Activated CD8-positive, alpha-beta memory T cell treated with anti-CD3 and anti-CD28 coated beads for 4 hours (primary cell): Measurements from ENCODE around the gene NFX1.
"Not testable (repeated sequence)": the region's sequence is repeated elsewhere in the genome, so short reads cannot be mapped to it uniquely, and the experiment has no call there.

Experiments
- DNase-seq, 2 donors: peaks; one replicate each; pipeline ENCODE4 v3.0.0-alpha.2; 2020; ENCODE audit warnings: low read depth in 2 of 2

Gene NFX1

DNA sequence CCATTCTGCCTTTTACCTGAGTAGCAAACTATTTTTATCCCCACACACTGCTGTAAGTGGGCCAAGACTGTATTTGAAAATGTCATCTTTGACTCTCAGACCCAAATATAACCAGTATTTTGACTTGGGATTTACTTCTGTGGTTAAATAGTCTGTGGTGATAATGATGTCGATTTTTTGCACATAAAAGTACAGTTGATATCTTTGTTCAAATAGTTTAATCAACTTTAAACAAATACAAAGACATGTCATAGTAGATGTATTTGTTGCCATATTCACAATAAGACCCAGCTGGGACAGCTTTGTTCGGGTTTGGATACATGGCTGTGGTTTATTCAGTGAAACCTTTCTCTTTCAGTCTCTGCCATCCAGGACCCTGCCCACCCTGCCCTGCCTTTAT is 20.4 kb downstream of the NFX1 start:
- DNase-seq: no peak

DNA sequence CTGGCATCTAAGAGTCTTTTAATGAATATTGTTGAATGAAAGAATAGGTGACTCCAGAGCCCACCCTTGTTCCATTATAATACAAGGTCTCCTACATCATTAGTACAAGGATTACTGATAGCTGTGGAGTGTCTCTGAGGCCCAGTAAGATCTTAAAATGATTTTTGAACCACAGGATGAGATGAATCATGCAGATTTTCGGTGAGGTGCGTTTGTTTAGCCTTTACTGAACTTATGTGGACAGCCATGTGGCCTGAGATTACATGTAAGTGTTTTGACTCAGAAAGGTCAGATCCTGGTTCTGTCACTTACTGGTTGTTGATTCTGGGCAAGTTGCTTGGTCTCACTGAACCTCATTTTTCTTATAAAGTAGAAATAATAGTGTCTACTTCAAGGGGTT is 21.6 kb downstream of the NFX1 start:
- DNase-seq: no peak

DNA sequence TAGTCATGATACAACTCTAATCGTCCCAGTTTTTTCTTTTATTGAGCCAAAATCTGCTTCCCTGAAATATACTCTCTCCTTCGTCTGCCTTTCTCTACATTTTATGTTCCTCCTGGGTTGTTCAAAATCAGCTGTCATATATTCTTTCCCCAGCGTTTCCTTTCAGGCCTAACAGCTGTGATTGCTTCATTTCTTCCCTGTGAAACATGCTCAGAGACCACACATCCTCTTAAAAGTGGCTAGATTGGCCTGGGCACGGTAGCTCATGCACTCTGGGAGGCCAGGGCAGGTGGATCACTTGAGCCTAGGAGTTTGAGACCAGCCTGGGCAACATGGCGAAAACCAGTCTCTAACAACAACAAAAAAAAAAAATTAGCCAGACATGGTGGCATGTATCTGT is 25.1 kb downstream of the NFX1 start:
- no peak for DNase-seq

DNA sequence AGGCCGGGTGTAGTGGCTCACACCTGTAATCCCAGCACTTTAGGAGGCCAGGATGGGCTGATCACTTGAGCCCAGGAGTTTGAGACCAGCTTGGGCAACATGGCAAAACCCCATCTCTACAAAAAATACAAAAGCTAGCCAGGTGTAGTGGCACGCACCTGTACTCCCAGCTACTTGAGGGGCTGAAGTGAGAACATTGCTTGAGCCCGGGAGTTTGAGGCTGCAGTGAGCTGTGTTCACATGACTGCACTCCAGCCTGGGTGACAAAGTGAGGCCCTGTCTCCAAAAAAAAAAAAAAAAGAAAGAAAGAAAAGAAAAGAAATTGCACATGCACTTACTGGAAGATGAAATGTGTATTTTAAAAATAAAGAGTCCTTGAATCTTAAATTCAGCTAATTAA is 26.8 kb downstream of the NFX1 start:
- not testable (repeated sequence) for DNase-seq

DNA sequence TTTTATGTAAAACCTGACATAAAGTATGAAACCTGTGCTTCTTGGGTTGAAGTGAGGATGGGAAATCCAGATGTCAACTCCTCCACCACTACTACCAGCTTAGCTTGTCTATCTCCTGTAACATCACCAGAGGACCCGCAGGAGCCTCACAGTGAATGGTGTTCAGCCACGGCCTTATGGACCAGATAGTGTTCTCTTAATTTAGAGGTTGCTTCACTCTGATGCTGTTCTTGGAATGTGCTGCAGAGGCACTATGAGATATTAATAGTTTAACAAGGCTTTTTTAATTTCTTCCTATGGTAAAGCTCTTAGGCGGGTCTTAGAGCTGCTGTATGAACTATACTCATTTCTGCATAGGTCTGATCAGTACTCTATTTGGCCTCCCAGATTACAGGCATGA is 27.9 kb downstream of the NFX1 start:
- DNase-seq: no peak

DNA sequence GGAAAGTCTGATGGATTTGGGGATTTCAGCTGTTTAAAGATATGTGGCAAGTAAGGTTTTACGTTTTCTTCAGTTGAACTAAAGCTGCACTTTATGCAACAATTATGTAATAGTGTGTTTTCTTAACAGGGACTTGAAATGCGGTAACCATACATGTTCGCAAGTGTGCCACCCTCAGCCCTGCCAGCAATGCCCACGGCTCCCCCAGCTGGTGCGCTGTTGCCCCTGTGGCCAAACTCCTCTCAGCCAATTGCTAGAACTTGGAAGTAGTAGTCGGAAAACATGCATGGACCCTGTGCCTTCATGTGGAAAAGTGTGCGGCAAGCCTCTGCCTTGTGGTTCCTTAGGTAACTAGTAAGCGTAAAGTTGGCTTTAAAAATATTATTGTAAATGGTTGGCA is 28.5 kb downstream of the NFX1 start:
- no peak for DNase-seq

DNA sequence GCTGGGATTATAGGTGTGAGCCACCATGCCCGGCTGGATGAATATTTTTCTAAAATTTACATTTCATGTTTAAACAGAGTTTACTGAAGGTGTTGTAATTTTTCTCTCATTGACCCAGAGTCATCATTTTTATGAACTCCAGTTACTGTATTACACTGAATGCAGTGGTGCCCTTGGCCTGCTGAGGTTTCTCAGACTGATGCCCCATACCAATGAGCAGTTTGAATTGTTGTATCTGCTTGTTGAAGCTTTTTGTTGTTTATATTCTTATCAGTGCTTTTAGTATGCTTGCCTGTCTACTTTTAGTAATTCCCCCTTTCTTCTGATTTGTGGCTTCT is 29.9 kb downstream of the NFX1 start:
- DNase-seq: no peak

DNA sequence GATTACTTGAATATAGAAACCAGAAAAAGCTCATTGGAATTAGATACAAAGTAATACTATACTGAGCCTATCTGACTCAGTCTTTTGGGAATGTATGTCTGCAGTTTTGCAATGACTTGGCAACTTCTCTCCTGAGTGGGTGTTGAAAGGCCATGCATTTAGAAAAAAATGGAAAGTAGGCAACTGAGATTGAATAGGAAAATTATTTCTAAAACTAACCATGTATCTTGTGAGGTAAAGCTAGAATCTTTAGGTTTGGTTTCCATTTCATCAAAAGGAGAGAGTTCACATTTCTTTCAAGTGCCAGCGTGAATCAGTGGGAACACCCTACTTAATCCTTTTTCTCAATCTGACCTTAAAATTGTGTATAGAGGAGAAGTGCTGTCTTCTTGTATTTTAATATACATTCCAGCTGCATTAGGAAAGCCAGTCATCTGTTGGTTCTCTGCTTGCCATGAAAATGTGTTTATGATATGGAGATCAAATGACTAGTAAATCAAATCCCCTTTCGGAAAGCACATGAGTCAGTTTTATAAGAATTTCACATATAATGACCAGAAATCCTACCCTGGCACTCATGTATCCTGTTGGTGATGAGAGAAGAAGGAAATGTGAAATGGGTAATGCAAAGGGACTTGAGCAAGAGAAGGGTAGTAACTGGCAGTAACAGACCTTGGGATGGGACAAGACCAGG is 30.4 kb downstream of the NFX1 start:
- no peak for DNase-seq

DNA sequence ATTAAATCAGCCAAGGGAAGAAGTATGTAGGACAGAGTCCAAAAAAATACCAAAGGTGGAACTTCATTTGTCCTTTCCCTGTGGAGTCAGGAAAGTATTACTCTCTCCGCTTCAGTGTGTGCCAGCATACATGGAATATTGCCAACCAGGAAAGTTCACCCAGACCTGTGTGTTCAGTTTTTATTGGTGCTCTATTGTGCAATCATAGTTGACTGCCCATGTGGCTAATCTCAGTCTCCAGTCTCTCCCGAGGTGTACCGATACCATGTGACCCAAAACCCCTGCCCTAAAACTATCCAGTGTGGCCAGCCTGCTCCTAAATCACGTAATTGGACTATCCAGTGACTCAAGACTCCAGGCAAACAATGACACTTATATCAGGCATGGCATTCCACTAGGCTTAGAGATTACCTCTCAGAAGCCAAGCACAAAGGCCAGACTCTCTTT is 38.8 kb downstream of the NFX1 start:
- DNase-seq: no peak

DNA sequence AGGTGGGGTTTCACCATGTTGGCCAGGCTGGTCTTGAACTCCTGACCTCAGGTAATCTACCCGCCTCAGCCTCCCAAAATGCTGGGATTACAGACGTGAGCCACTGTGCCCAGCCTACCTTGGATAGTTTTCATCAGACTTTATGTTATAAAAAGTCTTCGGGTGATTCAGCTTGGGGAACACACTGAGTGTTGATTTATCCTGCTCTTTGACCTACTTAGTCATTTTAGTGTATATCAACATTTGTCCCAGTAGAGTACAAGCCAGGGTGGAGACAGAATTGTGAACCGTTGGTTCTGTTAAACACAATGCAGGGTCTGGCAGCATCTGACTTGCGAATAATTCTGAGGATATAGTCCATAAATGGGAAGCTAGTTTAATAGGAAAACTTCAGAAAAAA is 39.7 kb downstream of the NFX1 start:
- DNase-seq: no peak

DNA sequence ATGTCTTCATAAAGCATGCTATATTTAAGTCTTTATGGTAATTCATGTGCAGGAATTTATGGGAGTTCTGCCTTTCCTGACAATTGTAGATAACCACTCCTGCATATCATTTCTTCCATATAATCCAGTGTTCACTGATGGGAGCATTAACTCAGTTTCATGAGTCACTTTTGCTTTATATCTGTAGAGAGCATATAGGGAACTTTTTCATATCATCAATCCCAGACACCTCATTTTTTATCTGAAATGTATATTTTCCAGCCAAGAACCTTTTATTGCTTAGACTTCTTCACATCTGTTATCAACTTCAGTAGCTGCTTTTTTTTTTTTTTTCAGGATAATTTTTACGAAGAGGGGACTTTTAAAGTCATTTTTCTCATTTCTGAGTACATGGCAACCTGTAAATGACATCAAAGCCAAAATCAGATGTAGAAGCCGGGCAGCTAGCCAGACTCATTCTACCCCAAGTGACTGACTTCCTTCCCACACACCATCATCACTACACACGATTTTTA is 41.1 kb downstream of the NFX1 start:
- no peak for DNase-seq

DNA sequence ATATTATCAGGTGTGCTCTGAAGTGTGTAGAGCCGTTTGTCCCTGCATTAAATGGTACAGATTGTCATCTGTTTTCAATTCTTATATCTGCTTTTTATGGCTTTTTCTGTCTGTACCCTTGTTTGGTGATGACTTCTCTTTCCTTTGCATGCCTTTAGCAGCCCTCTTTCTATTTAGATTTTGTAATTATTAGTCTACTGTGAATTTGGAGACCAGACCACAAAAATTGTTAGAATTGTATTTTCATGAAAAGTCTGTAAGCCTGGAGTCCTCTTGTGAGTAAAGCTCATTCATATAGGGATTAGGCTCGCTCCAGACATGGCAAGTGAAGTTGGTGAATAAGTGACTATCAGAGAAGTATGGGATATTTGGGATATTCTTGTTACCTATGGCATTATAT is 41.7 kb downstream of the NFX1 start:
- DNase-seq: no peak

DNA sequence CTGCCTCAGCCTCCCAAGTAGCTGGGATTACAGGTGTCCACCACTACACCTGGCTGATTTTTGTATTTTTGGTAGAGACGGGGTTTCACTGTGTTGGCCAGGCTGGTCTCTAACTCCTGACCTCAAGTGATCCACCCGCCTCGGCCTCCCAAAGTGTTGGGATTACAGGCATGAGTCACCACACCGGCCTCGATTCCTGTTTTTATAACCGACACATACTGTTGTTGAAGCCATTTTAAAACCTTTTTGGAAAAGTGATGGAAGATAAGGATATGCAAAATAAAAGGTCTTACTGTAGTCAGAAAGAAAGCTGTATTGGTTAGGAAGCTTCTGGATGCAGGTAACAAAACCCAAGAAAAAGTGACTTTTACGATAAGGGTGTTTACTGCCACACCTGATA is 42.6 kb downstream of the NFX1 start:
- DNase-seq: not testable (repeated sequence)

DNA sequence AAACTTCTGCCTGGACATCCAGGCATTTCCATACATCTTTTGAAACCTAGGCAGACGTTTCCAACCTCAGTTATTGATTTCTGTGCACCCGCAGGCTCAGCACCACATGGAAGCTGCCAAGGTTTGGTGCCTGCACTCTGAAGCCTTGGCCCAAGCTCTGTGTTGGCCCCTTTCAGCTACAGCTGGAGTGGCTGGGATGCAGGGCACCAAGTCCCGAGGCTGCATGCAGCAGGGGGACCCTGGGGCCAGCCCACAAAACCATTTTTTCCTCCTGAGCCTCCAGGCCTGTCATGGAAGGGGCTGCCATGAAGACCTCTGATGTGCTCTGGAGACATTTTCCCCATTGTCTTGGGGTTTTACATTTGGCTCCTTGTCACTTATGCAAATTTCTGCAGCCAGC is 49.9 kb downstream of the NFX1 start:
- DNase-seq: no peak

DNA sequence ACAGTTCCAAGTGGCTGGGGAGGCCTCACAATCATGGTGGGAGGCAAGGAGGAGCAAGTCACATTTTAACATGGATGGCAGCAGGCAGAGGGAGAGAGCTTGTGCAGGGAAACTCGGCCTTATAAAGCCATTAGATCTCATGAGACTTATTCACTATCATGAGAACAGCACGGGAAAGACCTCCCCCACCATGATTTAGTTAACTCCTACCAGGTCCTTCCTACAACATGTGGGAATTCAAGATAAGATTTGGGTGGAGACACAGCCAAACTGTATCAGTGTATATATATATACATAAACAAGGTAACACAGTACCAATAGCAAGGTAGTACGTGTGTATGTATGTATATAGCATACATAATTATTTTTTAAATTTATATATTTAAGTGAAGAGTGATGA is 50.9 kb downstream of the NFX1 start:
- DNase-seq: no peak

DNA sequence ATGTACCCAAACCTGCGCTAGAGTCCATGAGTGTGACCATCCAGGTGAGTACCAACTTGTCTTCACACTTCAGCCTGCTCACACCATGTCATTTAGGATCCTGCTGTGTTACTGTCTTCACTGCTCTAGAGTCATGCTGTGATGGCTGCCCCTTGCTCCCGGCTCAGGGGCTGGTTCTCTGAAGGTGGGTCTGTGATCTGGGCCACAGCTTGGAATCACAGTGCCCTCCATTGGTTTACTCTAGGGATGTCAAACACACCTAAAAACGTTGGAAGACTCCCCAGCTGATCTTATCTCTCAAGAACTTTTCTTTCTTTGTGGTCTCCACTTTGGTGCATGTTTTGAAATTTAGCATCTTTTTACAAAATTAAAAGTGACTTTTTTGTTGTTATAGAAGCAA is 53.8 kb downstream of the NFX1 start:
- no peak for DNase-seq

DNA sequence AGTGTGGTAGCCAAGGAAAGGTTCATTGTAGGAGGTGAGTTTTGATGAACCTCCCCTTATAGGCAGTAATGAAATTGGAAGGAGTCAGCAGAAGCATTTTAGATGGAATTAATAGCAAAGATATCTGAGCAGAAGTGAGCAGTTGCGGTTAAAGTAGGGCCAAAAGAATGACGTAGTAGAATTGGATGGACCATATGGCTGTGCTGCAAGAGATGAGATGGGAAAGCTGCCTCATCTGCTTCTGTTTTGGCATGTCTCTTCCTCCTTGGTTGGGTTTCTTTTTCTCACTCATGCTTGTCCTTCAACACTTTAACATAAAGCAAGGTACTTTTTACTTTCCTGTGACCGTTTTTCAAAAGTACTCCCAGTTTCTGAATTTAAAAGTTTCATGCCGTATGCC is 56.2 kb downstream of the NFX1 start:
- no peak for DNase-seq

DNA sequence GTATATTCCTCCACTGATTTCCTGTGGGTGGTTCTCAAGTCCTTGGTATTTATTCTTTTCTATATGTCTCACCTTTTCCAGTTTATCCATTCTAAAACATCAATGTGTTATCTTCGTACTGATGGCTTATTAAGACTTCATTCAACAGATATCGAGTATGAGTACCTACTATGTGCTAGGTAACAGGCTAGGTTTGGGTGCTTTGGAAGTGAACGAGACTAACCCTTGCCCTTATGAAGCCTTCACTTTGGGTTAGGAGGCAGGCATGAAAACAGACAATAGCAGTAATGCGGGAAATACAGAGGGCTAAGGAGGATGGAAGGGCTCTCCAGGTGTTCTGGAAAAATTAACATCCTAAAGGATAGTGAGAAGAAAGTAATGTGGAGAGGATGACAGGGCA is 58.7 kb downstream of the NFX1 start:
- DNase-seq: no peak

DNA sequence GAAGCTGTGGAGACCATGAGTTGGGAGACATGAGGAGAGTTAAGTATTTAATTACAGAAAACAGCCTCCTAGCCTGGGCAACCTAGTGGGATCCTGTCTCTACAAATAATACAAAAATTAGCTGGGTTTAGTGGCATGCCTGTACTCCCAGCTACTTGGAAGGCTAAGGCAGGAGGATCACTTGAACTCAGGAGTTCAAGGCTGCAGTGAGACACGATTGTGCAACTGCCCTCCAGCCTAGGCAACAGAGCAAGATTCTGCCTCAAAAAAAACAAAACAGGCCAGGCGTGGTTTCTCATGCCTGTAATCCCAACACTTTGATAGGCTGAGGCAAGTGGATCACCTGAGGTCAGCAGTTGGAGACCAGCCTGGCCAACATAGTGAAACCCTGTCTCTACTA is 59.4 kb downstream of the NFX1 start:
- no peak for DNase-seq

DNA sequence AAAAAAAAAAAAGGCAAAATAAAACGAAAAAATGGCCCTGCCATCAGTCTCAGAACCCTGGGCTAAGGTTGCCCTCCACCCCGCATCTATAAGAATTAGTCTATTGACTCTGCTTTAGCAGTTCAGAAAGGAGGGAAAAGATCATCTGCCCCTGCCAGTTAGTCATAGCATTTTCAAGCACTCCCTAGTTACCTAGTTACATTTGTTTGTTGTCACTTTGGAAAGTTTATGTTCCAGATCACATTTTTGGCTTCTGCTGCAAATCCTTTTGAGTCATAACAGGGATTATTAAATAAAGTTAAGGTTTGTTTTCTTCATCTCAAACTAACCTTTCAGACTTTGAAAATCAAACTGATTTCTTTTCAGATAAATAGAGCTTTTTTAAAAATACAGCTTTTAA is 60.0 kb downstream of the NFX1 start:
- DNase-seq: no peak

DNA sequence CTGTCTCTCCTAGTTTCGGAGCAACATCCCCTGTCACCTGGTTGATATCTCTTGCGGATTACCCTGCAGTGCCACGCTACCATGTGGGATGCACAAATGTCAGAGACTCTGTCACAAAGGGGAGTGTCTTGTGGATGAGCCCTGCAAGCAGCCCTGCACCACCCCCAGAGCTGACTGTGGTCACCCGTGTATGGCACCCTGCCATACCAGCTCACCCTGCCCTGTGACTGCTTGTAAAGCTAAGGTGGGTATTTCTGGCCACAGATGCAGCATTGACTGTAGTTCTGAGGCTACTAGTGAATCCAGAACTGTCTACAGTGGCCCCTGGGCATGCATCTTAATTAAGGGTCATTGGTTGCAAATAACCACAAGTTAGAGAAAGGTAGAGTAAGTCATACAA is 61.2 kb downstream of the NFX1 start:
- DNase-seq: no peak

DNA sequence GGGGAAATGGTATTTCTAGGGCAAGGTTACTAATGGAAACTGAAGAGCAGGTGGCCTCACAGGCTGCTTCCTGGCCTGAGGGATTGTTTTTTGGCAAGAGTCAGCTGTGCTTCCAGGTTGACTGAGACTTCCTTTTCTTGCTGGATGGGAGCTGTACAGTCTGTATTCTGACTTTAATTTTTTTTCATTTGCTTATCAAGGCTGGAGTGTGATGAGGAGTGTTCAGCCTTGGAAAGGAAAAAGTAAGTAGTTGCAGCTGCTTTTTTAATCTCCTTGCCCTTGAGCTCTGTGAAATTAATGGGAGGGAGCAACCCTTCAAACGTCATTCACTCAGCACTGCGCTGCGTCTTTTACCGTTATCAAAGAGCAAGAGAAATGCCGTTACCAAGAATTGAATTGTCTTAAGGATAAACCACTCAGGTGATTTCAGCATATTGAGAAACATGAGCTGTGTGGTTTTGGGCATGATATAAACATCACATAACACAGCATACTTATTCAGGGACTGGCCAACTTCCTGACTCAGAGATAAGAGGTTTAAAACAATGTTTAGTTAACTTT is 64.4 kb downstream of the NFX1 start:
- DNase-seq: no peak

DNA sequence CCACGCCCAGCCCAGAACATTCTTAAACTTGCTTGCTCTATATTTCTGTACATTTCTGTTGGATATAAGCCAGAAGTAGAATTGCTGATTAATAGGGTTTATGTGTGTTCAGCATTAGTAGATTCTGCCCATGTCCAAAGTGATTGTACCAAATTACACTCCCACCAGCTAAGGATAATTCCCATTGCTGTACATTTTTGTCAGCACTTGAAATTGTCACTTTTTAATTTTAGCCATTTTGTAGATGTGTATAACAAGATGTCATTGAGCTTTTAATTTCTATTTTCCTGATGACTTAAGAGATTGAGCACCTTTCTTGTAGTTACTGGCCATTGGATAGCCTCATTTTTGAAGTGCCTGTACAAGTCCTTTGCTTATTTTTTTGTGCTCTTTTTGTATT is 65.6 kb downstream of the NFX1 start:
- no peak for DNase-seq

DNA sequence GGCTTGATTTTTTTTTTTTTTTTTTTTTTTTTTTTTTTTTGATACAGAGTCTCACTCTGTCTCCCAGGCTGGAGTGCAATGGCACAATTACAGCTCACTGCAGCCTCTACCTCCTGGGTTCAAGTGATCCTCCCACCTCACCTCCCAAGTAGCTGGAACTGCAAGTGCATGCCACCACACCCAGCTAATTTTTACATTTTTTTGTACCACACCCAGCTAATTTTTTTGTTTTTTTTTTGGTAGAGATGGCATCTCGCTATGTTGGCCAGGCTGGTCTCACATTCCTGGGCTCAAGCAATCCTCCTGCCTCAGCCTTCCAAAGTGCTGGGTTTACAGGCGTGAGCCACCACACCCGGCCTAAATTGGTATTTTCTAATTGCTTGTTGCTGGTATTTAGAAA is 68.3 kb downstream of the NFX1 start:
- not testable (repeated sequence) for DNase-seq
